ENCODE data around the gene PTCHD1.

PTCHD1 gene

GRCh38 chrX:23422912-23423311 is 88.3 kb downstream of the PTCHD1 start:
- Mint-ChIP-seq H3K9me3 (peaks cover 21% of the 10 kb centered on the region), H3K4me1 (ENCODE audit: low read depth) (no peaks in the 10 kb centered on the region), H3K27ac (no peak overlapping the region), H3K36me3 (ENCODE audit: low read depth) (no peaks in the 10 kb centered on the region), H3K4me3 (no peak overlapping the region), H3K27me3 (no peaks in the 10 kb centered on the region)

DNA sequence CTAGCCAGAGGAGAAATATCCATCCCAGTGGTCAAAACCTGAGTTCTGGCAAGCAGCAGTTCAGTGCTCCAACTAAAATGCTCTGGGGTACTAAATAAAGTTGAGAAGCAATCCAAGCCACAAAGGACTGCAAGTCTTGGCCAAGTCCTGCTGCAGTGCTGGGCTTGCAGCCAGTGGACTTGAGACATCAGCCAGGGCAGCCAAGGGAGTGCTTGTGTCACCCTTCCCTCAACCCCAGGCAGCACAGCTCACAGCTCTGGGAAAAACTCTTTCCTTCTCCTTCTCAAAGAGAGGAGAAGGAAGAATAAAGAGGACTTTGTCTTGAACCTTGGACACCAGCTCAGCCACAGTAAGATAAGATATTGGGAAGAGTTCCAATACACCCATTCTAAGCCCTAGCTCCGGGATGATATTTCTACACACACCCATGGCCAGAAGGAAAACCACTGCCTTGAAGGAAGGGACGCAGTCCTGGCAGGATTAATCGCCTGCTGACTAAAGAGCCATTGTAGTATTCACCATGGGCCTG is 99.8 kb downstream of the PTCHD1 start:
- no peaks in the 10 kb centered on the region for H3K36me3 Mint-ChIP-seq (ENCODE audit: low read depth)
- no peak overlapping the region for H3K27ac Mint-ChIP-seq
- H3K9me3 Mint-ChIP-seq: peaks cover 2% of the 10 kb centered on the region
- no peaks in the 10 kb centered on the region for H3K4me1 Mint-ChIP-seq (ENCODE audit: low read depth)
- no peak overlapping the region for H3K4me3 Mint-ChIP-seq
- H3K27me3 Mint-ChIP-seq: no peaks in the 10 kb centered on the region

DNA sequence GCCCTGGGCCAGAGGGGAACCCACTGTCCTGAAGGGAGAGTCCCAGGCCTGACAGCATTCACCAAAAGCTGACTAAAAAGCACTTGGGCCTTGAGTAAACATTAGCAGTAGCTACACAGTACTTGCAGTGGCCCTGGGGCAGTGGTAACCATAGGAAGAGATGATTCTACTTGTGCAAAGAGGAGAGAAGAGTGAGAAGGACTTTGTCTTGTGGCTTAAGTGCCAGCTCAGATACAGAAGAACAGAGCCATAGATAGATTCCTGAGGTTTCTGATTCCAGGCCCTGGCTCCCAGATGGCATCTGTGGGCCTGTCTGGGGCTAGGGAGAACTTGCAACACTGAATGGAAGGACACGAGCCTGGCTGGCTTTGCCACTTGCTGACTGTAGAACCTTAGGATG is 100.5 kb downstream of the PTCHD1 start:
- Mint-ChIP-seq H3K27ac (no peak overlapping the region), H3K27me3 (no peaks in the 10 kb centered on the region), H3K9me3 (no peaks in the 10 kb centered on the region), H3K36me3 (ENCODE audit: low read depth) (no peaks in the 10 kb centered on the region), H3K4me1 (ENCODE audit: low read depth) (no peaks in the 10 kb centered on the region), H3K4me3 (no peak overlapping the region)

- Mint-ChIP-seq H3K4me1 (ENCODE audit: low read depth) (no peaks in the 10 kb centered on the region), H3K27ac (no peak overlapping the region), H3K36me3 (ENCODE audit: low read depth) (no peaks in the 10 kb centered on the region), H3K4me3 (no peak overlapping the region), H3K27me3 (no peaks in the 10 kb centered on the region), H3K9me3 (no peaks in the 10 kb centered on the region)
These were observed 100.9 kb downstream of the PTCHD1 start for GRCh38 chrX:23435575-23435974.

GRCh38 chrX:23436875-23437274 is 102.2 kb downstream of the PTCHD1 start:
- Mint-ChIP-seq H3K9me3 (no peaks in the 10 kb centered on the region), H3K27ac (no peak overlapping the region), H3K36me3 (ENCODE audit: low read depth) (no peaks in the 10 kb centered on the region), H3K4me1 (ENCODE audit: low read depth) (no peaks in the 10 kb centered on the region), H3K27me3 (no peaks in the 10 kb centered on the region), H3K4me3 (no peak overlapping the region)

- Mint-ChIP-seq H3K4me3 (no peak overlapping the region), H3K36me3 (ENCODE audit: low read depth) (no peaks in the 10 kb centered on the region), H3K27me3 (no peaks in the 10 kb centered on the region), H3K27ac (no peak overlapping the region), H3K4me1 (ENCODE audit: low read depth) (no peaks in the 10 kb centered on the region), H3K9me3 (no peaks in the 10 kb centered on the region)
These were observed 116.6 kb downstream of the PTCHD1 start for GRCh38 chrX:23451266-23451665.

All from stimulated activated naive CD8-positive, alpha-beta T cell treated with anti-CD3 and anti-CD28 coated beads, Interleukin-15, Interleukin-2, amounts not matched to agents 100 ng/mL and 50 ng/mL, for 24 hours (primary cell).